ENCODE measurements around the gene BMP5. TPM values are rescaled to one million over a fixed set of nuclear protein-coding genes. Genes with fewer than 3 reads are reported as not detected.

BMP5 gene
- total and polyA plus RNA-seq, 4 donors = 0.42 to 0.92 (median 0.65) TPM

DNA sequence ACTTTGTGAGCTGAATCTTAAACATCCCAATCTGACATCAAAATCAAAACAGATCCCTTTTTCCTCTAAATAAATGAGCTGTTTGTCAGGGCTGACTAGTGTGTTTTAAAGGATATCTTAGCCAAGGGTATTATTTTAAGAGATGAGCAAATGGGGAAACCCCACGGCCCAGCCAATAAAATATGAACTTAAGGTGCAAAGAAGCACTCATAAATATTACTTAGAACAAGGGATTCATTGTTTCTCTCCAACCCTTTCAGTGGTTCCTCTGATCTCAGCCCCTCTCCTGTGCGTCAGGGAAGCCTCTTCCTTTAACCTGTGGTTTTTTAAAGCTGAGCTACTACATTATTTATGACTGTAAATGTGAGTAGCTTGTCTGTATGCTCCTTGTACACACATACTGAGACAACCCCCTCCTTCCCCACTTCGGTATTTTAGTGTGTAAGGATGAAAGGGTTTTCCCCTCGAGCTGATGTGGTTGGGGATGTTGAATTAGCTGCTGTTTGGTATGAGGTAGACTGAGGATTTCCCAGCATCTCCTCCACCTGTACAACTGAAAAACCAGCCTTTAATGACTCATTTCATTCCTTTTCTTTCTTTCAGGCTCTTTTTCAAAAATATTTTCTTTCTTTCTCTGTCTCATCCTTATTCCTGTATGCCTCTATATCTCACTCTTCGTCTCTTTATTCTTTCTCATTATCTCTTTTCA, 6.5 kb downstream of the BMP5 start:
- H3K27me3 ChIP-seq (ENCODE audit: control insufficient read depth in 4 of 4, insufficient read depth in 4 of 4, low read length in 3 of 4) = no peaks in the 10 kb centered on the region
- H3K4me1 ChIP-seq (ENCODE audit: control insufficient read depth in 4 of 4, insufficient read depth in 4 of 4, low read length in 3 of 4) = no peaks in the 10 kb centered on the region
- H3K36me3 ChIP-seq (ENCODE audit: control insufficient read depth in 4 of 4, insufficient read depth in 3 of 4, low read depth in 1 of 4, low read length in 3 of 4) = no peaks in the 10 kb centered on the region
- no peak for DNase-seq (ENCODE audit: low spot score)
- no peaks in the 10 kb centered on the region for H3K9me3 ChIP-seq (ENCODE audit: control insufficient read depth in 4 of 4, low read length in 3 of 4)
- TF ChIP-seq HNF4A (conservative IDR thresholded peaks at IDR 0.05) (no peak), YY1 (IDR thresholded peaks at IDR 0.05) (no peak), NR2F2 (IDR thresholded peaks at IDR 0.05) (no peak), FOXA2 (IDR thresholded peaks at IDR 0.05) (no peak), RAD21 (IDR thresholded peaks at IDR 0.05) (no peak), HNF4G (IDR thresholded peaks at IDR 0.05) (no peak), JUND (IDR thresholded peaks at IDR 0.05) (no peak), CTCF (IDR thresholded peaks at IDR 0.05; ENCODE audit: low read depth, low read length, missing input control) (no peak), GABPA (IDR thresholded peaks at IDR 0.05 in 1 of 2, conservative IDR thresholded peaks at IDR 0.05 in 1 of 2) (no peak), EGR1 (IDR thresholded peaks at IDR 0.05; ENCODE audit: low read depth in 2 of 2) (no peak), RXRA (IDR thresholded peaks at IDR 0.05) (no peak)
- TF ChIP-seq, protein P1, sequence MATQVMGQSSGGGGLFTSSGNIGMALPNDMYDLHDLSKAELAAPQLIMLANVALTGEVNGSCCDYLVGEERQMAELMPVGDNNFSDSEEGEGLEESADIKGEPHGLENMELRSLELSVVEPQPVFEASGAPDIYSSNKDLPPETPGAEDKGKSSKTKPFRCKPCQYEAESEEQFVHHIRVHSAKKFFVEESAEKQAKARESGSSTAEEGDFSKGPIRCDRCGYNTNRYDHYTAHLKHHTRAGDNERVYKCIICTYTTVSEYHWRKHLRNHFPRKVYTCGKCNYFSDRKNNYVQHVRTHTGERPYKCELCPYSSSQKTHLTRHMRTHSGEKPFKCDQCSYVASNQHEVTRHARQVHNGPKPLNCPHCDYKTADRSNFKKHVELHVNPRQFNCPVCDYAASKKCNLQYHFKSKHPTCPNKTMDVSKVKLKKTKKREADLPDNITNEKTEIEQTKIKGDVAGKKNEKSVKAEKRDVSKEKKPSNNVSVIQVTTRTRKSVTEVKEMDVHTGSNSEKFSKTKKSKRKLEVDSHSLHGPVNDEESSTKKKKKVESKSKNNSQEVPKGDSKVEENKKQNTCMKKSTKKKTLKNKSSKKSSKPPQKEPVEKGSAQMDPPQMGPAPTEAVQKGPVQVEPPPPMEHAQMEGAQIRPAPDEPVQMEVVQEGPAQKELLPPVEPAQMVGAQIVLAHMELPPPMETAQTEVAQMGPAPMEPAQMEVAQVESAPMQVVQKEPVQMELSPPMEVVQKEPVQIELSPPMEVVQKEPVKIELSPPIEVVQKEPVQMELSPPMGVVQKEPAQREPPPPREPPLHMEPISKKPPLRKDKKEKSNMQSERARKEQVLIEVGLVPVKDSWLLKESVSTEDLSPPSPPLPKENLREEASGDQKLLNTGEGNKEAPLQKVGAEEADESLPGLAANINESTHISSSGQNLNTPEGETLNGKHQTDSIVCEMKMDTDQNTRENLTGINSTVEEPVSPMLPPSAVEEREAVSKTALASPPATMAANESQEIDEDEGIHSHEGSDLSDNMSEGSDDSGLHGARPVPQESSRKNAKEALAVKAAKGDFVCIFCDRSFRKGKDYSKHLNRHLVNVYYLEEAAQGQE (IDR thresholded peaks at IDR 0.05) = no peak
- TF ChIP-seq, protein P2, sequence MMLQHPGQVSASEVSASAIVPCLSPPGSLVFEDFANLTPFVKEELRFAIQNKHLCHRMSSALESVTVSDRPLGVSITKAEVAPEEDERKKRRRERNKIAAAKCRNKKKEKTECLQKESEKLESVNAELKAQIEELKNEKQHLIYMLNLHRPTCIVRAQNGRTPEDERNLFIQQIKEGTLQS (IDR thresholded peaks at IDR 0.05) = no peak
- no peak overlapping the region for H3K9ac ChIP-seq (ENCODE audit: low read depth in 1 of 2, low read length in 2 of 2)
- 35% methylated on average over 5 of the region's 5 CpGs for WGBS
- no peak overlapping the region for H3K27ac ChIP-seq (ENCODE audit: low read depth in 1 of 2, low read length in 2 of 2)
- H3K4me3 ChIP-seq (ENCODE audit: low read depth in 1 of 3, low read length in 3 of 3) = no peak overlapping the region

DNA sequence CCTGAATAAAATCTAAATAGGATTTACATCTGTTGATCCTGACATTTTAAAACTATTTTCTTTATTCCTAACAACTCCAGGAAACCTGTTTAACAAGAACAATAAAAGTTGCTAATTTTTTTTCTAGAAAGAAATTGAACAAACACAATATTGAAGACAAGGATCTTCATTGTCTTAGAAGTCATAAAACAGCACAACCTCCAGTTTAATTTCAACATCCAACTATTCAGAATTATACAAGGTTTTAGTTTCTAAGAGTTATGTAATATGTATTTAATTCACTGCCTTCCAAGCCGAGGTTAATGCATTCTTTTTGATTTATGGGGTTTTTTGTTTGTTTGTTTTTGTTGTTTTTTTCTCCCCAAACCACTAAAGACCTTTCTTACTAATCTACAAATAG, 7.2 kb downstream of the BMP5 start:
- Histone ChIP-seq H3K4me1 (ENCODE audit: control insufficient read depth in 4 of 4, insufficient read depth in 4 of 4, low read length in 3 of 4) (no peaks in the 10 kb centered on the region), H3K9me3 (ENCODE audit: control insufficient read depth in 4 of 4, low read length in 3 of 4) (no peaks in the 10 kb centered on the region), H3K27ac (ENCODE audit: low read depth in 1 of 2, low read length in 2 of 2) (no peak overlapping the region), H3K36me3 (ENCODE audit: control insufficient read depth in 4 of 4, insufficient read depth in 3 of 4, low read depth in 1 of 4, low read length in 3 of 4) (no peaks in the 10 kb centered on the region), H3K9ac (ENCODE audit: low read depth in 1 of 2, low read length in 2 of 2) (no peak overlapping the region), H3K4me3 (ENCODE audit: low read depth in 1 of 3, low read length in 3 of 3) (no peak overlapping the region), H3K27me3 (ENCODE audit: control insufficient read depth in 4 of 4, insufficient read depth in 4 of 4, low read length in 3 of 4) (no peaks in the 10 kb centered on the region)
- no peak for DNase-seq (ENCODE audit: low spot score)
- 42% methylated on average over 1 of the region's 1 CpG for WGBS
- TF ChIP-seq, protein P3, sequence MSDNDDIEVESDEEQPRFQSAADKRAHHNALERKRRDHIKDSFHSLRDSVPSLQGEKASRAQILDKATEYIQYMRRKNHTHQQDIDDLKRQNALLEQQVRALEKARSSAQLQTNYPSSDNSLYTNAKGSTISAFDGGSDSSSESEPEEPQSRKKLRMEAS (IDR thresholded peaks at IDR 0.05) = no peak
- TF ChIP-seq YY1 (IDR thresholded peaks at IDR 0.05) (no peak), HNF4A (conservative IDR thresholded peaks at IDR 0.05) (no peak), GABPA (IDR thresholded peaks at IDR 0.05 in 1 of 2, conservative IDR thresholded peaks at IDR 0.05 in 1 of 2) (no peak), JUND (IDR thresholded peaks at IDR 0.05) (no peak), SP1 (IDR thresholded peaks at IDR 0.05) (no peak), TAF1 (conservative IDR thresholded peaks at IDR 0.05) (no peak), FOXA1 (IDR thresholded peaks at IDR 0.05) (no peak), RAD21 (IDR thresholded peaks at IDR 0.05) (no peak), NR2F2 (IDR thresholded peaks at IDR 0.05) (no peak), RXRA (IDR thresholded peaks at IDR 0.05) (no peak)
- TF ChIP-seq, protein P2 (IDR thresholded peaks at IDR 0.05) = no peak
- TF ChIP-seq, protein P4, sequence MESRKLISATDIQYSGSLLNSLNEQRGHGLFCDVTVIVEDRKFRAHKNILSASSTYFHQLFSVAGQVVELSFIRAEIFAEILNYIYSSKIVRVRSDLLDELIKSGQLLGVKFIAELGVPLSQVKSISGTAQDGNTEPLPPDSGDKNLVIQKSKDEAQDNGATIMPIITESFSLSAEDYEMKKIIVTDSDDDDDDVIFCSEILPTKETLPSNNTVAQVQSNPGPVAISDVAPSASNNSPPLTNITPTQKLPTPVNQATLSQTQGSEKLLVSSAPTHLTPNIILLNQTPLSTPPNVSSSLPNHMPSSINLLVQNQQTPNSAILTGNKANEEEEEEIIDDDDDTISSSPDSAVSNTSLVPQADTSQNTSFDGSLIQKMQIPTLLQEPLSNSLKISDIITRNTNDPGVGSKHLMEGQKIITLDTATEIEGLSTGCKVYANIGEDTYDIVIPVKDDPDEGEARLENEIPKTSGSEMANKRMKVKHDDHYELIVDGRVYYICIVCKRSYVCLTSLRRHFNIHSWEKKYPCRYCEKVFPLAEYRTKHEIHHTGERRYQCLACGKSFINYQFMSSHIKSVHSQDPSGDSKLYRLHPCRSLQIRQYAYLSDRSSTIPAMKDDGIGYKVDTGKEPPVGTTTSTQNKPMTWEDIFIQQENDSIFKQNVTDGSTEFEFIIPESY (IDR thresholded peaks at IDR 0.05) = no peak
- TF ChIP-seq, protein P1 (IDR thresholded peaks at IDR 0.05) = no peak

All from liver (tissue), 9 donors.